Measurements from ENCODE around the gene PTTG1IP. TPM values are rescaled to one million over a fixed set of nuclear protein-coding genes. Genes with fewer than 3 reads are reported as not detected.
A peak's percentile ranks its signal among the peaks of the same experiment; 100 is the strongest.
"Not testable (repeated sequence)": the region's sequence is repeated elsewhere in the genome, so short reads cannot be mapped to it uniquely, and the experiment has no call there.

The PTTG1IP gene
- polyA plus RNA-seq, 3 donors, result 279 to 290 (median 279) TPM

- DNase-seq, result no peak
Observed at GRCh38 chr21:44847261-44848056, 26.0 kb downstream of the PTTG1IP start.

GRCh38 chr21:44846485-44847260, 26.8 kb downstream of the PTTG1IP start:
- DNase-seq, result no peak

GRCh38 chr21:44846224-44846484, 27.3 kb downstream of the PTTG1IP start:
- DNase-seq, result no peak

- peak; percentile 62 for DNase-seq
Observed at GRCh38 chr21:44845418-44846223, 27.9 kb downstream of the PTTG1IP start.

- DNase-seq, result no peak
Observed at GRCh38 chr21:44844256-44844655, 29.2 kb downstream of the PTTG1IP start.

GRCh38 chr21:44842721-44843445, 30.6 kb downstream of the PTTG1IP start:
- DNase-seq, result no peak

- DNase-seq, result no peak
Observed at GRCh38 chr21:44842087-44842486, 31.4 kb downstream of the PTTG1IP start.

- DNase-seq, result no peak
Observed at GRCh38 chr21:44840771-44841170, 32.7 kb downstream of the PTTG1IP start.

GRCh38 chr21:44838951-44839350, 34.5 kb downstream of the PTTG1IP start:
- no peak for DNase-seq

GRCh38 chr21:44838039-44838895, 35.2 kb downstream of the PTTG1IP start:
- DNase-seq, result no peak

GRCh38 chr21:44837537-44837936, 36.0 kb downstream of the PTTG1IP start:
- no peak for DNase-seq

- no peak for DNase-seq
Observed at GRCh38 chr21:44836666-44837471, 36.6 kb downstream of the PTTG1IP start.

- no peak for DNase-seq
Observed at GRCh38 chr21:44836349-44836665, 37.2 kb downstream of the PTTG1IP start.

GRCh38 chr21:44835647-44835973, 37.9 kb downstream of the PTTG1IP start:
- DNase-seq, result no peak

GRCh38 chr21:44834951-44835646, 38.4 kb downstream of the PTTG1IP start:
- DNase-seq, result no peak

GRCh38 chr21:44834231-44834950, 39.1 kb downstream of the PTTG1IP start:
- no peak for DNase-seq

- no peak for DNase-seq
Observed at GRCh38 chr21:44833663-44834062, 39.8 kb downstream of the PTTG1IP start.

GRCh38 chr21:44832516-44833255, 40.8 kb downstream of the PTTG1IP start:
- not testable (repeated sequence) for DNase-seq

All from renal pelvis (tissue), 4 donors.